Measurements from ENCODE around the gene SPDEF. TPM values are rescaled to one million over a fixed set of nuclear protein-coding genes. Genes with fewer than 3 reads are reported as not detected.

The SPDEF gene
- total and polyA plus RNA-seq, 2 donors (not counting 1 experiment from before 2014, with no cell fraction given), result under 0.01 to 0.03 TPM

- Histone ChIP-seq H4K20me1 (ENCODE audit: control insufficient read depth, extremely low read depth, insufficient read depth, low read length) (no peaks in the 10 kb centered on the region), H3K4me3 (replicated peaks in 1 of 4; ENCODE audit: control extremely low read depth in 1 of 4, insufficient read depth in 1 of 4, low read depth in 3 of 4, low read length in 4 of 4) (no peak overlapping the region), H3K27me3 (ENCODE audit: control insufficient read depth, insufficient read depth, low read length) (no peaks in the 10 kb centered on the region), H3K4me1 (ENCODE audit: control insufficient read depth, extremely low read depth, insufficient read depth, low read length) (no peaks in the 10 kb centered on the region), H3K9ac (ENCODE audit: insufficient read depth, low read length) (no peak overlapping the region), H3K4me2 (ENCODE audit: extremely low read depth, insufficient read depth, low read length) (no peak overlapping the region), H2AFZ (ENCODE audit: low read length) (no peak overlapping the region), H3K36me3 (ENCODE audit: control insufficient read depth, insufficient read depth, low read length) (no peaks in the 10 kb centered on the region), H3K79me2 (ENCODE audit: control insufficient read depth, insufficient read depth, low read length) (no peaks in the 10 kb centered on the region), H3K9me3 (ENCODE audit: control insufficient read depth, insufficient read depth, low read depth, low read length) (no peaks in the 10 kb centered on the region), H3K27ac (ENCODE audit: insufficient read depth, low read length) (no peak overlapping the region)
- DNase-seq (ENCODE audit: low read depth in 2 of 2), result no peak
- TF ChIP-seq CTCF (conservative IDR thresholded peaks at IDR 0.05 in 1 of 2, IDR thresholded peaks at IDR 0.05 in 1 of 2; ENCODE audit: low read depth in 1 of 2, low read length in 2 of 2) (no peak), EZH2 (IDR thresholded peaks at IDR 0.05; ENCODE audit: low read length, missing control alignments) (no peak)
These were observed 3.0 kb downstream of the SPDEF start for GRCh38 chr6:34553146-34553545.

- Histone ChIP-seq H3K4me2 (ENCODE audit: extremely low read depth, insufficient read depth, low read length) (no peak overlapping the region), H3K27ac (ENCODE audit: insufficient read depth, low read length) (no peak overlapping the region), H3K9me3 (ENCODE audit: control insufficient read depth, insufficient read depth, low read depth, low read length) (no peaks in the 10 kb centered on the region), H3K27me3 (ENCODE audit: control insufficient read depth, insufficient read depth, low read length) (no peaks in the 10 kb centered on the region), H3K4me3 (replicated peaks in 1 of 4; ENCODE audit: control extremely low read depth in 1 of 4, insufficient read depth in 1 of 4, low read depth in 3 of 4, low read length in 4 of 4) (no peak overlapping the region), H4K20me1 (ENCODE audit: control insufficient read depth, extremely low read depth, insufficient read depth, low read length) (no peaks in the 10 kb centered on the region), H3K4me1 (ENCODE audit: control insufficient read depth, extremely low read depth, insufficient read depth, low read length) (no peaks in the 10 kb centered on the region), H2AFZ (ENCODE audit: low read length) (no peak overlapping the region), H3K79me2 (ENCODE audit: control insufficient read depth, insufficient read depth, low read length) (no peaks in the 10 kb centered on the region), H3K9ac (ENCODE audit: insufficient read depth, low read length) (no peak overlapping the region), H3K36me3 (ENCODE audit: control insufficient read depth, insufficient read depth, low read length) (no peaks in the 10 kb centered on the region)
- TF ChIP-seq EZH2 (IDR thresholded peaks at IDR 0.05; ENCODE audit: low read length, missing control alignments) (no peak), CTCF (conservative IDR thresholded peaks at IDR 0.05 in 1 of 2, IDR thresholded peaks at IDR 0.05 in 1 of 2; ENCODE audit: low read depth in 1 of 2, low read length in 2 of 2) (no peak)
- no peak for DNase-seq (ENCODE audit: low read depth in 2 of 2)
These were observed 3.5 kb downstream of the SPDEF start for GRCh38 chr6:34552620-34553019.

- Histone ChIP-seq H4K20me1 (ENCODE audit: control insufficient read depth, extremely low read depth, insufficient read depth, low read length) (no peaks in the 10 kb centered on the region), H3K4me3 (replicated peaks in 1 of 4; ENCODE audit: control extremely low read depth in 1 of 4, insufficient read depth in 1 of 4, low read depth in 3 of 4, low read length in 4 of 4) (no peak overlapping the region), H3K4me2 (ENCODE audit: extremely low read depth, insufficient read depth, low read length) (no peak overlapping the region), H3K9me3 (ENCODE audit: control insufficient read depth, insufficient read depth, low read depth, low read length) (no peaks in the 10 kb centered on the region), H3K36me3 (ENCODE audit: control insufficient read depth, insufficient read depth, low read length) (no peaks in the 10 kb centered on the region), H3K27me3 (ENCODE audit: control insufficient read depth, insufficient read depth, low read length) (no peaks in the 10 kb centered on the region), H2AFZ (ENCODE audit: low read length) (no peak overlapping the region), H3K79me2 (ENCODE audit: control insufficient read depth, insufficient read depth, low read length) (no peaks in the 10 kb centered on the region), H3K27ac (ENCODE audit: insufficient read depth, low read length) (no peak overlapping the region), H3K4me1 (ENCODE audit: control insufficient read depth, extremely low read depth, insufficient read depth, low read length) (no peaks in the 10 kb centered on the region), H3K9ac (ENCODE audit: insufficient read depth, low read length) (no peak overlapping the region)
- TF ChIP-seq EZH2 (IDR thresholded peaks at IDR 0.05; ENCODE audit: low read length, missing control alignments), result no peak
- DNase-seq (ENCODE audit: low read depth in 2 of 2), result no peak
These were observed 4.4 kb downstream of the SPDEF start for GRCh38 chr6:34551720-34552119.

All from fibroblast of lung (primary cell).